GM21528 (cell line): ENCODE results near the gene CCDC93.

ENCODE experiments used
- ATAC-seq: cut with Tn5 transposase; IDR thresholded peaks from one replicate; pipeline ENCODE4 v1.9.1; 2021; ENCODE audit warnings: mild to moderate bottlenecking, moderate library complexity; ENCODE audit not compliant: unreplicated experiment, low FRiP score

The CCDC93 gene

GRCh38 chr2:118013724-118014491, at the start of gene CCDC93:
Gene CCDC93, minus strand, starts transcription at chr2:118014070. Its CDS starts 75 bp downstream, at chr2:118013995.
- peak; percentile 91 for ATAC-seq

GRCh38 chr2:118062669-118063068, 48.8 kb upstream of the CCDC93 start:
- ATAC-seq = no peak

- no peak for ATAC-seq
Measured at GRCh38 chr2:118062048-118062447, 48.2 kb upstream of the CCDC93 start.

- ATAC-seq = peak; percentile 85
Measured at GRCh38 chr2:118061135-118061955, 47.5 kb upstream of the CCDC93 start.

- no peak for ATAC-seq
Measured at GRCh38 chr2:118059919-118060478, 46.1 kb upstream of the CCDC93 start.

GRCh38 chr2:118058951-118059350, 45.1 kb upstream of the CCDC93 start:
- ATAC-seq = no peak

- no peak for ATAC-seq
Measured at GRCh38 chr2:118056801-118057200, 42.9 kb upstream of the CCDC93 start.

- peak; percentile 81 for ATAC-seq
Measured at GRCh38 chr2:118056165-118056534, 42.3 kb upstream of the CCDC93 start.

GRCh38 chr2:118055512-118056164, 41.8 kb upstream of the CCDC93 start:
- peak; percentile 88 for ATAC-seq

GRCh38 chr2:118054213-118055008, 40.5 kb upstream of the CCDC93 start:
- ATAC-seq = no peak

GRCh38 chr2:118053681-118054080, 39.8 kb upstream of the CCDC93 start:
- ATAC-seq = no peak

- ATAC-seq = no peak
Measured at GRCh38 chr2:118052474-118052873, 38.6 kb upstream of the CCDC93 start.

- ATAC-seq = no peak
Measured at GRCh38 chr2:118051826-118052358, 38.0 kb upstream of the CCDC93 start.

GRCh38 chr2:118050974-118051373, 37.1 kb upstream of the CCDC93 start:
- no peak for ATAC-seq

GRCh38 chr2:118050386-118050785, 36.5 kb upstream of the CCDC93 start:
- ATAC-seq = no peak

- ATAC-seq = no peak
Measured at GRCh38 chr2:118049816-118050140, 35.9 kb upstream of the CCDC93 start.

- no peak for ATAC-seq
Measured at GRCh38 chr2:118049140-118049815, 35.4 kb upstream of the CCDC93 start.

- ATAC-seq = no peak
Measured at GRCh38 chr2:118048401-118048800, 34.5 kb upstream of the CCDC93 start.

- no peak for ATAC-seq
Measured at GRCh38 chr2:118047380-118047826, 33.5 kb upstream of the CCDC93 start.
